A673 (cell line): ENCODE data around the gene TMEM35B. TPM values are rescaled to one million over a fixed set of nuclear protein-coding genes. Genes with fewer than 3 reads are reported as not detected.

Experiments used
- BruUV-seq: library from RNA; stranded (reverse); fragments of 400-500 nt; replicated peaks from 2 replicates; lab custom pipeline; 2021; lab: Mats Ljungman, UMichigan
- CTCF ChIA-PET: fragments of 300-600 bp; sonication (Branson Sonifier 250); formaldehyde crosslinking; loops from one replicate; lab custom pipeline; 2022; ENCODE audit warnings: antibody characterized with exemption; lab: Charles Lee
- POLR2A ChIA-PET: fragments of 300-600 bp; sonication (Branson Sonifier 250); formaldehyde crosslinking; loops from one replicate; lab custom pipeline; 2022; ENCODE audit warnings: antibody characterized with exemption; ENCODE audit not compliant: low non-redundant PET; lab: Charles Lee
- DNase-seq: peaks from one replicate; pipeline ENCODE4 v3.0.0-alpha.2; 2015; ENCODE audit warnings: low spot score
- H3K27ac ChIP-seq: fragments of 200-600 bp; sonication (generic); 2 replicates; pipeline ENCODE4 v1.5.1; 2016; ENCODE audit warnings: mixed run types, low read depth, mild to moderate bottlenecking, mixed read lengths, antibody characterized with exemption, low read length; ENCODE audit not compliant: poor library complexity, severe bottlenecking
- H3K27me3 ChIP-seq: fragments of 200-600 bp; sonication (generic); replicated peaks from 2 replicates; pipeline ENCODE4 v1.6.1; 2017; ENCODE audit warnings: mixed run types, low read depth, mild to moderate bottlenecking, mixed read lengths, antibody characterized with exemption, low read length; ENCODE audit not compliant: insufficient read depth, poor library complexity
- H3K36me3 ChIP-seq: fragments of 200-600 bp; sonication (generic); 2 replicates; pipeline ENCODE4 v1.6.1; 2016; ENCODE audit warnings: mixed run types, mild to moderate bottlenecking, mixed read lengths, antibody characterized with exemption, low read length; ENCODE audit not compliant: insufficient read depth, poor library complexity, severe bottlenecking
- H3K4me1 ChIP-seq: fragments of 200-600 bp; sonication (generic); 2 replicates; pipeline ENCODE4 v1.6.1; 2017; ENCODE audit warnings: mixed run types, mild to moderate bottlenecking, mixed read lengths, antibody characterized with exemption, low read length; ENCODE audit not compliant: insufficient read depth, poor library complexity, severe bottlenecking
- H3K4me3 ChIP-seq: fragments of 200-600 bp; sonication (generic); 2 replicates; pipeline ENCODE4 v1.5.1; 2016; ENCODE audit warnings: low read depth, mixed run types, mild to moderate bottlenecking, mixed read lengths, low read length; ENCODE audit not compliant: poor library complexity, severe bottlenecking
- H3K9me3 ChIP-seq: fragments of 200-600 bp; sonication (generic); 2 replicates; pipeline ENCODE4 v1.6.1; 2016; ENCODE audit warnings: mixed run types, low read depth, mild to moderate bottlenecking, mixed read lengths, antibody characterized with exemption, low read length; ENCODE audit not compliant: poor library complexity, severe bottlenecking
- CTCF ChIP-seq: fragments of 300-800, 200-600 bp; sonication (generic); conservative IDR thresholded peaks from 2 replicates; pipeline ENCODE4 v1.5.1; 2017; ENCODE audit warnings: low read depth, mild to moderate bottlenecking, antibody characterized with exemption, low read length, moderate library complexity, mixed read lengths
- EZH2 ChIP-seq: fragments of 200-600 bp; sonication (generic); IDR thresholded peaks from 2 replicates; pipeline ENCODE4 v1.6.1; 2017; ENCODE audit warnings: borderline replicate concordance, low read depth, mild to moderate bottlenecking, mixed read lengths, antibody characterized with exemption, low read length; ENCODE audit not compliant: poor library complexity, severe bottlenecking
- intact Hi-C: fragments of 100-400 bp; cut with micrococcal nuclease; formaldehyde crosslinking; loops from one replicate; pipeline ENCODE4 v1.10.0; 2022; ENCODE audit not compliant: unreplicated experiment
- total RNA-seq: library from RNA; stranded (reverse); gene quantifications from 2 replicates; pipeline ENCODE4 v1.2.3, GENCODE V29; 2021

TMEM35B gene
- total RNA-seq, 1 experiment from 2014 or later, result 10.6 TPM

- peaks cover 4% of the 10 kb centered on the region for H3K36me3 ChIP-seq
- TF ChIP-seq CTCF (no peak), EZH2 (no peak)
- H3K27me3 ChIP-seq, result no peaks in the 10 kb centered on the region
- no peaks in the 10 kb centered on the region for H3K9me3 ChIP-seq
- H3K4me1 ChIP-seq, result no peaks in the 10 kb centered on the region
- no peak overlapping the region for H3K27ac ChIP-seq
- DNase-seq, result no peak
- intact Hi-C loops, result no loop called here
- H3K4me3 ChIP-seq, result no peak overlapping the region
- ChIA-PET CTCF (no interaction called here), POLR2A (no interaction called here)
- BruUV-seq, result no TSS peak
These were observed 31.3 kb upstream of the TMEM35B start for GRCh38 chr1:35016406-35016805.

- POLR2A ChIA-PET, result no interaction called here
- Histone ChIP-seq H3K4me1 (no peaks in the 10 kb centered on the region), H3K36me3 (peaks cover 4% of the 10 kb centered on the region), H3K27me3 (no peaks in the 10 kb centered on the region), H3K4me3 (no peak overlapping the region), H3K9me3 (no peaks in the 10 kb centered on the region), H3K27ac (no peak overlapping the region)
- BruUV-seq, result no TSS peak
- no peak for TF ChIP-seq CTCF
- TF ChIP-seq EZH2, result no peak
- intact Hi-C loops, result no loop called here
- CTCF ChIA-PET, result no interaction called here
- DNase-seq, result no peak
These were observed 29.3 kb upstream of the TMEM35B start for GRCh38 chr1:35014486-35014885.

GRCh38 chr1:35005711-35006110 is 20.6 kb upstream of the TMEM35B start:
- no peaks in the 10 kb centered on the region for H3K4me1 ChIP-seq
- no peak for DNase-seq
- intact Hi-C loops, result no loop called here
- no peaks in the 10 kb centered on the region for H3K9me3 ChIP-seq
- peaks cover 14% of the 10 kb centered on the region for H3K36me3 ChIP-seq
- no peak overlapping the region for H3K27ac ChIP-seq
- TF ChIP-seq EZH2 (no peak), CTCF (no peak)
- no peak overlapping the region for H3K4me3 ChIP-seq
- no peaks in the 10 kb centered on the region for H3K27me3 ChIP-seq
- no TSS peak for BruUV-seq
- ChIA-PET POLR2A (no interaction called here), CTCF (no interaction called here)
